Esophagus muscularis mucosa (tissue), 3 donors: ENCODE measurements around the gene C13orf46.

ENCODE experiments used
- CTCF ChIP-seq, 3 experiments: fragments of 200-600 bp in 2 of 3; fragments of 450-650 bp in 1 of 3; sonication (generic) in 2 of 3; IDR thresholded peaks; one replicate each; pipeline ENCODE4 v1.5.1; 2017 to 2019; ENCODE audit warnings: antibody characterized with exemption in 3 of 3, mild to moderate bottlenecking in 2 of 3, moderate library complexity in 1 of 3
- POLR2A ChIP-seq: fragments of 450-650 bp; IDR thresholded peaks from one replicate; pipeline ENCODE4 v1.6.1; 2017; ENCODE audit warnings: antibody characterized with exemption, moderate library complexity, mild to moderate bottlenecking, low read depth

- TF ChIP-seq CTCF (IDR thresholded peaks at IDR 0.05) (no peak), POLR2A (no peak)
These were observed 6.1 kb upstream of the C13orf46 start for GRCh38 chr13:113979791-113980471.
